K562 (cell line): ENCODE measurements around the gene GZF1.

Experiments
- POLR2A ChIP-seq: fragments of 450-650 bp; conservative IDR thresholded peaks from 2 replicates; pipeline ENCODE4 v1.6.1; 2016
- RAD21 ChIP-seq, 2 experiments: fragments of 250-450 bp in 1 of 2; fragments of 450-650 bp in 1 of 2; sonication (Bioruptor Pico) in 1 of 2; formaldehyde crosslinking in 1 of 2; IDR thresholded peaks in 1 of 2; conservative IDR thresholded peaks in 1 of 2; 2 replicates each; pipeline versions ENCODE4 v1.4.0 to v1.8.0; 2020 to 2022; ENCODE audit warnings: mild to moderate bottlenecking in 2 of 2, moderate library complexity in 1 of 2

- TF ChIP-seq RAD21 (CRISPR knock-in tag; conservative IDR thresholded peaks at IDR 0.05 in 1 of 2, IDR thresholded peaks at IDR 0.05 in 1 of 2) (no peak), POLR2A (no peak)
Measured at GRCh38 chr20:23390091-23390774, 28.3 kb downstream of the GZF1 start.
